GM12878 (cell line): Measurements from ENCODE around the gene SH2D7. TPM values are rescaled to one million over a fixed set of nuclear protein-coding genes. Genes with fewer than 3 reads are reported as not detected.

Experiments
- ATAC-seq: fragments of 200-7000 bp; cut with Tn5 transposase; 3 replicates; pipeline ENCODE4 v1.9.1; 2020; ENCODE audit warnings: mild to moderate bottlenecking, moderate library complexity
- BruUV-seq: library from RNA; stranded (reverse); fragments of 400-500 nt; replicated peaks from 2 replicates; lab custom pipeline; 2021; lab: Mats Ljungman, UMichigan
- CTCF ChIA-PET: fragments of 300-600 bp; sonication (Branson Sonifier 250); formaldehyde crosslinking; extraction: SDS; loops from one replicate; lab custom pipeline; 2021; ENCODE audit warnings: inconsistent platforms; lab: Yijun Ruan, JAX
- POLR2A ChIA-PET: fragments of 350-600 bp; formaldehyde crosslinking; extraction: SDS; loops from one replicate; lab custom pipeline; 2021; ENCODE audit warnings: inconsistent platforms; lab: Charles Lee
- RAD21 ChIA-PET: fragments of 300-600 bp; sonication (Branson Sonifier 250); formaldehyde crosslinking; loops from one replicate; lab custom pipeline; 2023; ENCODE audit warnings: antibody characterized with exemption; ENCODE audit not compliant: unreplicated experiment; lab: Charles Lee
- SMC1A ChIA-PET: fragments of 300-600 bp; sonication (Branson Sonifier 250); formaldehyde crosslinking; loops from one replicate; lab custom pipeline; 2023; ENCODE audit not compliant: unreplicated experiment, uncharacterized antibody; lab: Charles Lee
- DNase-seq: peaks from one replicate; pipeline ENCODE4 v3.0.0-alpha.2; 2011; ENCODE audit warnings: low read depth, low spot score
- FAIRE-seq: peaks from 3 replicates; lab custom pipeline; 2011; peaks lifted over from hg19 to GRCh38; lab: Jason Lieb, UNC
- H2AFZ ChIP-seq: 2 replicates; pipeline ENCODE4 v1.6.0; 2011; ENCODE audit warnings: low read depth, low read length, control low read depth; ENCODE audit not compliant: control insufficient read depth
- H3K27ac ChIP-seq: 2 replicates; pipeline ENCODE4 v1.5.1; 2011; ENCODE audit warnings: control low read depth; ENCODE audit not compliant: control insufficient read depth, insufficient read depth
- H3K27me3 ChIP-seq, 2 experiments: replicated peaks in 1 of 2; 2 replicates each; pipeline versions ENCODE4 v1.6.0 to v1.6.1; 2011; ENCODE audit warnings: low read length in 1 of 2; ENCODE audit not compliant: control insufficient read depth in 2 of 2, insufficient read depth in 2 of 2
- H3K36me3 ChIP-seq, 2 experiments: 2 replicates each; pipeline ENCODE4 v1.5.1; 2011; ENCODE audit warnings: low read length in 1 of 2; ENCODE audit not compliant: control insufficient read depth in 2 of 2, insufficient read depth in 2 of 2
- H3K4me1 ChIP-seq: 2 replicates; pipeline ENCODE4 v1.6.1; 2011; ENCODE audit warnings: mild to moderate bottlenecking, low read length, moderate library complexity, mixed read lengths; ENCODE audit not compliant: control insufficient read depth, insufficient read depth
- H3K4me2 ChIP-seq: 2 replicates; pipeline ENCODE4 v1.6.0; 2011; ENCODE audit warnings: control low read depth; ENCODE audit not compliant: control insufficient read depth, insufficient read depth
- H3K4me3 ChIP-seq: fragments of 200-600 bp; sonication (generic); 2 replicates; pipeline ENCODE4 v1.5.1; 2016
- H3K79me2 ChIP-seq: 2 replicates; pipeline ENCODE4 v1.6.0; 2011; ENCODE audit warnings: low read length; ENCODE audit not compliant: control insufficient read depth, insufficient read depth
- H3K9ac ChIP-seq: 2 replicates; pipeline ENCODE4 v1.8.0; 2011; ENCODE audit warnings: low read length, control low read depth, mixed read lengths; ENCODE audit not compliant: control insufficient read depth, insufficient read depth
- H3K9me3 ChIP-seq: replicated peaks from 3 replicates; pipeline ENCODE4 v1.5.1; 2011; ENCODE audit warnings: mild to moderate bottlenecking, low read length; ENCODE audit not compliant: control insufficient read depth, insufficient read depth
- H4K20me1 ChIP-seq: 2 replicates; pipeline ENCODE4 v1.6.0; 2011; ENCODE audit not compliant: control insufficient read depth, insufficient read depth
- BACH1 ChIP-seq: fragments of 450-650 bp; IDR thresholded peaks from 2 replicates; pipeline ENCODE4 v1.6.1; 2017; ENCODE audit warnings: mild to moderate bottlenecking, borderline replicate concordance
- CBFB ChIP-seq: IDR thresholded peaks from 2 replicates; pipeline ENCODE4 v1.6.1; 2016; ENCODE audit warnings: antibody characterized with exemption, low read depth
- DPF2 ChIP-seq: fragments of 450-650 bp; IDR thresholded peaks from 2 replicates; pipeline ENCODE4 v1.6.1; 2017; ENCODE audit warnings: mild to moderate bottlenecking
- EP300 ChIP-seq, 2 experiments: fragments of 150-350 bp in 1 of 2; IDR thresholded peaks; 2 replicates each; pipeline ENCODE4 v1.6.1; 2011 to 2012; ENCODE audit warnings: low read depth in 2 of 2, low read length in 2 of 2, borderline replicate concordance in 1 of 2, improper control_type of control experiment in 1 of 2, inconsistent platforms in 1 of 2; ENCODE audit not compliant: control insufficient read depth in 1 of 2
- HDAC6 ChIP-seq: fragments of 200-600 bp; sonication (generic); IDR thresholded peaks from one replicate; pipeline ENCODE4 v1.8.0; 2017; ENCODE audit warnings: antibody characterized with exemption; ENCODE audit not compliant: unreplicated experiment
- MTA3 ChIP-seq: IDR thresholded peaks from 2 replicates; pipeline ENCODE4 v1.6.1; 2012; ENCODE audit warnings: low read length, inconsistent platforms, borderline replicate concordance
- POLR2AphosphoS5 ChIP-seq: IDR thresholded peaks from 2 replicates; pipeline ENCODE4 v1.6.1; 2011; ENCODE audit warnings: mild to moderate bottlenecking, low read length, inconsistent platforms
- WGBS: methylation state at CpG from one replicate; pipeline ENCODE4 v1.1.6; 2016; ENCODE audit warnings: low lambda C conversion rate; ENCODE audit not compliant: insufficient replicate concordance, insufficient coverage; ENCODE audit errors: missing lambda C conversion rate; 5-methylcytosine and 5-hydroxymethylcytosine counted together
- in situ Hi-C: fragments of 300-500 bp; cut with MboI; formaldehyde crosslinking; loops from 9 replicates; pipeline ENCODE4 v1.14.3; 2018; ENCODE audit warnings: mixed read lengths
- intact Hi-C: fragments of 100-400 bp; cut with micrococcal nuclease; formaldehyde crosslinking; loops from one replicate; pipeline ENCODE4 v1.14.2; 2022; ENCODE audit not compliant: unreplicated experiment
- polyA plus RNA-seq, 11 experiments: library from polyadenylated mRNA; depleted of rRNA in 4 of 11; unstranded in 6 of 11; stranded (reverse) in 5 of 11; fragments of >200 nt; fragmentation: Nextera tagmentation in 4 of 11; fragmentation: Illumina TruSeq in 1 of 11; extraction: Ambion mirVana in 4 of 11; extraction: Trizol in 1 of 11; gene quantifications; 1 replicate in 1 of 11; 2 replicates in 10 of 11; pipeline versions ENCODE4 v1.2.1 to v1.2.3, GENCODE V29; 2011 to 2016; ENCODE audit warnings: inconsistent platforms in 2 of 11, missing spikeins in 2 of 11, low read depth in 1 of 11
- total RNA-seq, 4 experiments: library from RNA; depleted of rRNA in 3 of 4; stranded (reverse); fragments of >200 nt in 3 of 4; fragmentation: Illumina TruSeq in 1 of 4; extraction: Trizol in 1 of 4; gene quantifications; 2 replicates each; pipeline versions ENCODE4 v1.2.1 to v1.2.3, GENCODE V29; 2013 to 2021

The SH2D7 gene
- total and polyA plus RNA-seq, 10 of the 15 experiments (the other 5 are each of a cell fraction or from before 2014, with no cell fraction given) = 0.04 to 0.06 TPM; not detected in 8

DNA sequence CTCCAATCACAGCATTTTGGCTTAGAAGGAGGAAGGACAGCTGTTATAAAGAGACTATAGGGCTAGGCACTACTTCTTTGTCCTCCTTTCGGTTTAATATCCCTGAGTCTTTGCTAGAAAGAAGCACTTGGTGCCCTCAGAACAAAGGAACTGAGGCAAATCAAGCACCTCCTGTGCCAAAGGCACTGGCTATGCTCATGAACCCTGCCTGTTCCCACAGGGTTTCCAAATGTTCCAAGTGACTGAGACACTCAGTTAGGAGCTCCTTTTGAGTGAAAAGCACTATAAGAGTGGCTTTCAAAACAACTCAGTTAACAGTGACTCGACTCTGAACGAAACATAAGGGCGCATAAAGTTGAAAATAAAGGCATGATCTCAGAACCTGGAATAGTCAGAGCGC lies 39.8 kb upstream of the SH2D7 start:
- no peaks in the 10 kb centered on the region for H3K27me3 ChIP-seq
- TF ChIP-seq EP300 (IDR thresholded peaks at IDR 0.05; ENCODE audit: borderline replicate concordance in 1 of 2, control insufficient read depth in 1 of 2, low read depth in 2 of 2, low read length in 2 of 2) = no peak
- no peak for TF ChIP-seq HDAC6
- TF ChIP-seq POLR2AphosphoS5 = no peak
- 0 out of 2 replicates have a peak, but pooled peaks have one; percentile 26 for TF ChIP-seq CBFB
- no peak for TF ChIP-seq DPF2
- TF ChIP-seq MTA3 = 0 out of 2 replicates have a peak, but pooled peaks have one; percentile 29
- TF ChIP-seq BACH1 = no peak
- FAIRE-seq = no peak
- H3K4me3 ChIP-seq = no peak overlapping the region
- no TSS peak for BruUV-seq
- WGBS = 83% methylated on average over 5 of the region's 5 CpGs
- SMC1A ChIA-PET = interaction anchor here (0.9 to 14.4 kb wide), 5 partner anchors 7 to 33 kb away, joined by 3 to 305 read pairs (median 100); no protein-coding TSS in a partner anchor
- H4K20me1 ChIP-seq = no peaks in the 10 kb centered on the region
- H3K9ac ChIP-seq = no peak overlapping the region
- RAD21 ChIA-PET = interaction anchor here (1.3 to 9.0 kb wide), 3 partner anchors 9 to 56 kb away, joined by 6 to 170 read pairs (median 48); no protein-coding TSS in a partner anchor
- in situ Hi-C loops = no loop called here
- no peak for DNase-seq
- H3K9me3 ChIP-seq = no peaks in the 10 kb centered on the region
- peak overlapping the region; percentile 66 for H3K27ac ChIP-seq
- peaks cover 5 to 14% of the 10 kb centered on the region in 2 experiments for H3K36me3 ChIP-seq
- H3K4me1 ChIP-seq = peaks cover 81% of the 10 kb centered on the region
- H3K4me2 ChIP-seq = peak overlapping the region; percentile 60; the same call in 1 of the 2 replicates
- POLR2A ChIA-PET = interaction anchor here (0.6 to 6.0 kb wide), 6 partner anchors 8 to 110 kb away, joined by 3 to 79 read pairs (median 4); no protein-coding TSS in a partner anchor
- intact Hi-C loops = no loop called here
- peaks cover 35% of the 10 kb centered on the region for H3K79me2 ChIP-seq
- H2AFZ ChIP-seq = no peak overlapping the region
- CTCF ChIA-PET = interaction anchor here (3.2 to 9.1 kb wide), 5 partner anchors 9 to 86 kb away, joined by 19 to 158 read pairs (median 33); partner anchors contain the start of gene TBC1D2B
- no peak for ATAC-seq
